HG03095 (cell line): ENCODE data around the gene HERC5.
"Not testable (repeated sequence)": the region's sequence is repeated elsewhere in the genome, so short reads cannot be mapped to it uniquely, and the experiment has no call there.

Source experiments
- ATAC-seq: cut with Tn5 transposase; IDR thresholded peaks from one replicate; pipeline ENCODE4 v1.9.1; 2021; ENCODE audit warnings: moderate library complexity; ENCODE audit not compliant: unreplicated experiment

Gene HERC5

GRCh38 chr4:88447371-88448095, 9.4 kb upstream of the HERC5 start:
- no peak for ATAC-seq

- not testable (repeated sequence) for ATAC-seq
Observed at GRCh38 chr4:88448211-88448765, 8.6 kb upstream of the HERC5 start.

- no peak for ATAC-seq
Observed at GRCh38 chr4:88448889-88449288, 8.0 kb upstream of the HERC5 start.

GRCh38 chr4:88449290-88449689, 7.6 kb upstream of the HERC5 start:
- ATAC-seq = no peak

- ATAC-seq = no peak
Observed at GRCh38 chr4:88451205-88451604, 5.7 kb upstream of the HERC5 start.

GRCh38 chr4:88452912-88453311, 4.0 kb upstream of the HERC5 start:
- ATAC-seq = no peak

- ATAC-seq = peak; percentile 38
Observed at GRCh38 chr4:88457307-88458103, 586 bp downstream of the HERC5 start.

GRCh38 chr4:88458104-88458740, 1.3 kb downstream of the HERC5 start:
- no peak for ATAC-seq

- no peak for ATAC-seq
Observed at GRCh38 chr4:88465653-88466192, 8.8 kb downstream of the HERC5 start.

GRCh38 chr4:88467392-88467791, 10.5 kb downstream of the HERC5 start:
- ATAC-seq = no peak

GRCh38 chr4:88477229-88477860, 20.4 kb downstream of the HERC5 start:
- ATAC-seq = no peak

- ATAC-seq = no peak
Observed at GRCh38 chr4:88478247-88478646, 21.3 kb downstream of the HERC5 start.

GRCh38 chr4:88481537-88481936, 24.6 kb downstream of the HERC5 start:
- ATAC-seq = no peak

- no peak for ATAC-seq
Observed at GRCh38 chr4:88489100-88489761, 32.3 kb downstream of the HERC5 start.

- no peak for ATAC-seq
Observed at GRCh38 chr4:88497859-88498409, 41.0 kb downstream of the HERC5 start.

- no peak for ATAC-seq
Observed at GRCh38 chr4:88503344-88503743, 46.4 kb downstream of the HERC5 start.

- ATAC-seq = no peak
Observed at GRCh38 chr4:88511236-88511635, 54.3 kb downstream of the HERC5 start.

- ATAC-seq = no peak
Observed at GRCh38 chr4:88514557-88515511, 57.9 kb downstream of the HERC5 start.

GRCh38 chr4:88516746-88517145, 59.8 kb downstream of the HERC5 start:
- ATAC-seq = no peak
